Measurements from ENCODE around the gene RHOU.

GRCh38 chr1:228786361-228787129, 51.3 kb downstream of the RHOU start:
- TF ChIP-seq CTCF (conservative IDR thresholded peaks at IDR 0.05 in 1 of 2, IDR thresholded peaks at IDR 0.05 in 1 of 2; ENCODE audit: extremely low read depth in 1 of 2, insufficient read depth in 1 of 2, low read depth in 1 of 2, low read length in 2 of 2) (no peak), EZH2 (IDR thresholded peaks at IDR 0.05; ENCODE audit: borderline replicate concordance, low read length) (no peak)

Measured in mammary epithelial cell (primary cell).